ENCODE data around the gene PKN1. TPM values are rescaled to one million over a fixed set of nuclear protein-coding genes. Genes with fewer than 3 reads are reported as not detected.

The PKN1 gene
- total RNA-seq, 1 donor from 2014 or later: 159 TPM

- no peak for TF ChIP-seq CTCF (IDR thresholded peaks at IDR 0.05)
- Histone ChIP-seq H3K27me3 (no peaks in the 10 kb centered on the region), H3K36me3 (peaks cover 29% of the 10 kb centered on the region), H3K9me3 (no peaks in the 10 kb centered on the region), H3K4me3 (peak within 1 kb of the TSS; percentile 98), H3K4me1 (peaks cover 35% of the 10 kb centered on the region), H3K27ac (peak within 1 kb of the TSS; percentile 99)
- intact Hi-C loops (cut with DNase I): no loop called here
- ATAC-seq: peak; percentile 83
- DNase-seq: peak; percentile 94
Measured at GRCh38 chr19:14517840-14518505, 84.9 kb downstream of the PKN1 start, which contains the start of gene DNAJB1. Gene DNAJB1 (minus strand): TSS chr19:14518397. CDS start chr19:14518349, 48 bp downstream.

- no peak for TF ChIP-seq CTCF (IDR thresholded peaks at IDR 0.05)
- no peak for ATAC-seq
Measured at GRCh38 chr19:14519245-14519859, 86.2 kb downstream of the PKN1 start.

GRCh38 chr19:14519860-14520407, 86.8 kb downstream of the PKN1 start:
- ATAC-seq (no peak), DNase-seq (no peak)
- Histone ChIP-seq H3K9me3 (no peaks in the 10 kb centered on the region), H3K4me3 (no peak overlapping the region), H3K36me3 (peaks cover 16% of the 10 kb centered on the region), H3K27ac (peak overlapping the region; percentile 95), H3K4me1 (peaks cover 28% of the 10 kb centered on the region), H3K27me3 (no peaks in the 10 kb centered on the region)
- TF ChIP-seq CTCF (IDR thresholded peaks at IDR 0.05): no peak
- intact Hi-C loops (cut with DNase I): no loop called here

More at GRCh38 chr19:14519245-14519859, 86.2 kb downstream of the PKN1 start:
- intact Hi-C loops (cut with DNase I): no loop called here
- no peak for DNase-seq
- Histone ChIP-seq H3K27ac (peak overlapping the region; percentile 95), H3K9me3 (no peaks in the 10 kb centered on the region), H3K36me3 (peaks cover 22% of the 10 kb centered on the region), H3K27me3 (no peaks in the 10 kb centered on the region), H3K4me1 (peaks cover 32% of the 10 kb centered on the region), H3K4me3 (peak overlapping the region; percentile 52)

- DNase-seq (no peak), ATAC-seq (no peak)
- H3K27me3 ChIP-seq: no peaks in the 10 kb centered on the region
- TF ChIP-seq CTCF (IDR thresholded peaks at IDR 0.05): no peak
- H3K9me3 ChIP-seq: no peaks in the 10 kb centered on the region
- H3K4me1 ChIP-seq: peaks cover 21% of the 10 kb centered on the region
- peaks cover 10% of the 10 kb centered on the region for H3K36me3 ChIP-seq
- no peak overlapping the region for H3K27ac ChIP-seq
- intact Hi-C loops (cut with DNase I): no loop called here
- no peak overlapping the region for H3K4me3 ChIP-seq
Measured at GRCh38 chr19:14520543-14520942, 87.4 kb downstream of the PKN1 start.

Other genes with a start within 250 kb of the PKN1 start
- 26.3 TPM for gene ADGRL1, start 227.1 kb upstream of the PKN1 start, total RNA-seq
- gene ADGRE5, start 51.9 kb upstream of the PKN1 start, total RNA-seq: 165 TPM
- gene DDX39A, start 14.0 kb upstream of the PKN1 start, total RNA-seq: 63.0 TPM
- 2.5 TPM for gene PTGER1, start 42.0 kb downstream of the PKN1 start, total RNA-seq
- gene GIPC1, start 62.8 kb downstream of the PKN1 start, total RNA-seq: 97.7 TPM
- 99.7 TPM for gene DNAJB1, start 85.1 kb downstream of the PKN1 start, total RNA-seq
- gene TECR, start 96.3 kb downstream of the PKN1 start, total RNA-seq: 123 TPM
- gene NDUFB7, start 138.8 kb downstream of the PKN1 start, total RNA-seq: 113 TPM
- gene CLEC17A, start 149.8 kb downstream of the PKN1 start, total RNA-seq: not detected
- gene ADGRE3, start 241.5 kb downstream of the PKN1 start, total RNA-seq: 17.3 TPM